Skeletal muscle tissue (tissue), 4 donors: ENCODE results near the gene FAM236A. TPM values are rescaled to one million over a fixed set of nuclear protein-coding genes. Genes with fewer than 3 reads are reported as not detected.
"Not testable (repeated sequence)": the region's sequence is repeated elsewhere in the genome, so short reads cannot be mapped to it uniquely, and the experiment has no call there.

Experiments
- H3K27ac ChIP-seq: one replicate; pipeline ENCODE4 v1.7.0; 2013; ENCODE audit warnings: mild to moderate bottlenecking, low read depth, low read length, inconsistent platforms
- H3K27me3 ChIP-seq, 3 donors: one replicate each; pipeline ENCODE4 v1.7.0; 2013; ENCODE audit warnings: low read length in 3 of 3; ENCODE audit not compliant: control insufficient read depth in 3 of 3, insufficient read depth in 3 of 3
- H3K36me3 ChIP-seq, 3 donors: one replicate each; pipeline ENCODE4 v1.7.0; 2013; ENCODE audit warnings: low read length in 3 of 3; ENCODE audit not compliant: control insufficient read depth in 3 of 3, insufficient read depth in 3 of 3
- H3K4me1 ChIP-seq, 3 donors: one replicate each; pipeline ENCODE4 v1.7.0; 2013; ENCODE audit warnings: low read length in 3 of 3, mild to moderate bottlenecking in 3 of 3; ENCODE audit not compliant: control insufficient read depth in 3 of 3, insufficient read depth in 3 of 3
- H3K4me3 ChIP-seq, 3 donors: one replicate each; pipeline ENCODE4 v1.7.0; 2013; ENCODE audit warnings: low read length in 3 of 3
- H3K9ac ChIP-seq, 3 donors: one replicate each; pipeline ENCODE4 v1.7.0; 2013; ENCODE audit warnings: low read length in 3 of 3, mild to moderate bottlenecking in 3 of 3, moderate library complexity in 2 of 3, low read depth in 1 of 3
- H3K9me3 ChIP-seq, 3 donors: one replicate each; pipeline ENCODE4 v1.7.0; 2013; ENCODE audit warnings: low read length in 3 of 3; ENCODE audit not compliant: control insufficient read depth in 3 of 3
- total RNA-seq: library from RNA; depleted of rRNA; stranded (reverse); fragments of >200 nt; gene quantifications from one replicate; pipeline ENCODE4 v1.2.3, GENCODE V29; 2014
- donor health status: Osteomylitis.

The FAM236A gene
- total RNA-seq, 1 donor from 2014 or later, result not detected

- H3K4me1 ChIP-seq, H3K27me3 ChIP-seq, H3K4me3 ChIP-seq, H3K9me3 ChIP-seq, H3K36me3 ChIP-seq, H3K9ac ChIP-seq, H3K27ac ChIP-seq: not testable (repeated sequence)
Measured at GRCh38 chrX:72959971-72960370, 22.0 kb downstream of the FAM236A start.

GRCh38 chrX:72971859-72972258 is 33.9 kb downstream of the FAM236A start:
- H3K9me3 ChIP-seq, H3K27me3 ChIP-seq, H3K9ac ChIP-seq, H3K4me3 ChIP-seq, H3K4me1 ChIP-seq, H3K27ac ChIP-seq, H3K36me3 ChIP-seq: not testable (repeated sequence)

GRCh38 chrX:72974885-72975284 is 36.9 kb downstream of the FAM236A start:
- H3K27me3 ChIP-seq, H3K27ac ChIP-seq, H3K9ac ChIP-seq, H3K4me1 ChIP-seq, H3K9me3 ChIP-seq, H3K4me3 ChIP-seq, H3K36me3 ChIP-seq: not testable (repeated sequence)

- not testable (repeated sequence) for H3K27ac ChIP-seq, H3K4me1 ChIP-seq, H3K27me3 ChIP-seq, H3K36me3 ChIP-seq, H3K9me3 ChIP-seq, H3K4me3 ChIP-seq, H3K9ac ChIP-seq
Measured at GRCh38 chrX:72980894-72981469, 43.0 kb downstream of the FAM236A start.

Other genes starting within 250 kb of the FAM236A start
- gene PHKA1, start 223.9 kb upstream of the FAM236A start, total RNA-seq, result 2.6 TPM
- not detected for gene DMRTC1B, start 161.3 kb upstream of the FAM236A start, total RNA-seq
- not detected for gene FAM236B, start 155.5 kb upstream of the FAM236A start, total RNA-seq
- gene FAM236D, start 130.0 kb upstream of the FAM236A start, total RNA-seq, result not detected
- not detected for gene FAM236C, start 25.6 kb upstream of the FAM236A start, total RNA-seq
- not detected for gene DMRTC1, start 5.6 kb downstream of the FAM236A start, total RNA-seq
- gene PABPC1L2B, start 64.7 kb downstream of the FAM236A start, total RNA-seq, result not detected
- gene PABPC1L2A, start 141.3 kb downstream of the FAM236A start, total RNA-seq, result not detected